ENCODE data around the gene EPHB4. TPM values are rescaled to one million over a fixed set of nuclear protein-coding genes. Genes with fewer than 3 reads are reported as not detected.

The EPHB4 gene
- total and polyA plus RNA-seq, 10 of the 15 experiments (the other 5 are each of a cell fraction or from before 2014, with no cell fraction given): 0.32 to 0.85 (median 0.48) TPM; not detected in 4

- Histone ChIP-seq H3K4me3 (no peak overlapping the region), H3K36me3 (ENCODE audit: control insufficient read depth in 2 of 2, insufficient read depth in 2 of 2, low read length in 1 of 2) (no peaks in the 10 kb centered on the region), H3K79me2 (ENCODE audit: control insufficient read depth, insufficient read depth, low read length) (no peaks in the 10 kb centered on the region), H4K20me1 (ENCODE audit: control insufficient read depth, insufficient read depth) (no peaks in the 10 kb centered on the region), H3K27ac (ENCODE audit: control insufficient read depth, insufficient read depth) (no peak overlapping the region), H3K4me2 (ENCODE audit: control insufficient read depth, insufficient read depth) (no peak overlapping the region), H3K9ac (ENCODE audit: control insufficient read depth, insufficient read depth, low read length) (no peak overlapping the region), H3K9me3 (replicated peaks; ENCODE audit: control insufficient read depth, insufficient read depth, low read length) (no peaks in the 10 kb centered on the region; the same call in 2 of the 3 replicates), H2AFZ (ENCODE audit: control insufficient read depth, low read depth, low read length) (no peak overlapping the region), H3K27me3 (replicated peaks in 1 of 2; ENCODE audit: control insufficient read depth in 2 of 2, insufficient read depth in 2 of 2, low read length in 1 of 2) (no peaks in the 10 kb centered on the region), H3K4me1 (ENCODE audit: control insufficient read depth, insufficient read depth, low read length) (no peaks in the 10 kb centered on the region)
- no peak for FAIRE-seq
- ChIA-PET SMC1A (ENCODE audit: uncharacterized antibody, unreplicated experiment) (no interaction called here), RAD21 (ENCODE audit: unreplicated experiment) (no interaction called here), POLR2A (interaction anchor here (0.7 kb wide), 1 partner anchor 297 kb away, joined by 6 read pairs; no protein-coding TSS in a partner anchor), CTCF (no interaction called here)
- no TSS peak for BruUV-seq (replicated peaks)
- intact Hi-C loops (cut with micrococcal nuclease; ENCODE audit: unreplicated experiment): no loop called here
- no peak for TF ChIP-seq BMI1 (IDR thresholded peaks at IDR 0.05; ENCODE audit: borderline replicate concordance)
- in situ Hi-C loops (cut with MboI): no loop called here
- DNase-seq (ENCODE audit: low read depth, low spot score): no peak
- ATAC-seq: no peak
- 31% methylated on average over 7 of the region's 7 CpGs for WGBS (ENCODE audit: insufficient coverage, insufficient replicate concordance, low lambda C conversion rate, missing lambda C conversion rate)
These were observed 46.1 kb downstream of the EPHB4 start for GRCh38 chr7:100781255-100781654.

DNA sequence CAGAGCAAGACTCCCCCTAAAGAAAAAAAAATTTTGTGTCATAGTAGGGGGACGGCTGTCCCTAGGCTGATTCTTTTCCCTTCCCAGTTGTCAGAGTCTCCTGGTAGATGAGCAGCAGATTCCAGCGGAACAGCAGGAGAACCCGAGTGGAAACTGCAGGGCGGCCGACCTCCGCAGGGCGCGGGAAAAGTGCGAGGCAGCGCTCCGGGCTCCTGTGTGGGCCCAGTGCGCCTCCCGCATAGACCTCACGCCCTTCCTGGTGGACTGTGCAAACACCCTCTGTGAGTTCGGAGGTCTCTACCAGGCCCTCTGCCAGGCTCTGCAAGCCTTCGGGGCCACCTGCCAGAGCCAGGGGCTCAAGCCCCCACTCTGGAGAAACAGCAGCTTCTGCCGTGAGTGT, 48.0 kb downstream of the EPHB4 start:
- intact Hi-C loops (cut with micrococcal nuclease; ENCODE audit: unreplicated experiment): no loop called here

More for the DNA sequence above, 48.0 kb downstream of the EPHB4 start:
- FAIRE-seq (no peak), DNase-seq (ENCODE audit: low read depth, low spot score) (no peak), ATAC-seq (no peak)
- Histone ChIP-seq H3K9me3 (replicated peaks; ENCODE audit: control insufficient read depth, insufficient read depth, low read length) (no peaks in the 10 kb centered on the region), H2AFZ (ENCODE audit: control insufficient read depth, low read depth, low read length) (no peak overlapping the region), H3K79me2 (ENCODE audit: control insufficient read depth, insufficient read depth, low read length) (no peaks in the 10 kb centered on the region), H4K20me1 (ENCODE audit: control insufficient read depth, insufficient read depth) (no peaks in the 10 kb centered on the region), H3K4me1 (ENCODE audit: control insufficient read depth, insufficient read depth, low read length) (no peaks in the 10 kb centered on the region), H3K9ac (ENCODE audit: control insufficient read depth, insufficient read depth, low read length) (no peak overlapping the region), H3K36me3 (ENCODE audit: control insufficient read depth in 2 of 2, insufficient read depth in 2 of 2, low read length in 1 of 2) (no peaks in the 10 kb centered on the region), H3K27me3 (replicated peaks in 1 of 2; ENCODE audit: control insufficient read depth in 2 of 2, insufficient read depth in 2 of 2, low read length in 1 of 2) (no peaks in the 10 kb centered on the region; a peak in 1 of 4 replicates), H3K27ac (ENCODE audit: control insufficient read depth, insufficient read depth) (no peak overlapping the region), H3K4me3 (no peak overlapping the region), H3K4me2 (ENCODE audit: control insufficient read depth, insufficient read depth) (no peak overlapping the region)
- TF ChIP-seq BACH1 (IDR thresholded peaks at IDR 0.05; ENCODE audit: borderline replicate concordance) (no peak), ZBED1 (IDR thresholded peaks at IDR 0.05; ENCODE audit: borderline replicate concordance) (no peak), CEBPB (IDR thresholded peaks at IDR 0.05; ENCODE audit: borderline replicate concordance in 1 of 2, low read depth in 2 of 2, low read length in 2 of 2) (no peak), NR2C1 (IDR thresholded peaks at IDR 0.05) (no peak), SMAD5 (IDR thresholded peaks at IDR 0.05; ENCODE audit: low read depth) (no peak), ESRRA (IDR thresholded peaks at IDR 0.05; ENCODE audit: low read length) (no peak), BCLAF1 (IDR thresholded peaks at IDR 0.05) (no peak), EP300 (IDR thresholded peaks at IDR 0.05; ENCODE audit: borderline replicate concordance in 1 of 2, control insufficient read depth in 1 of 2, low read depth in 2 of 2, low read length in 2 of 2) (no peak), PML (IDR thresholded peaks at IDR 0.05; ENCODE audit: low read length) (no peak), PBX3 (IDR thresholded peaks at IDR 0.05; ENCODE audit: insufficient replicate concordance, low read depth, low read length) (no peak), CHD4 (IDR thresholded peaks at IDR 0.05) (no peak), EED (IDR thresholded peaks at IDR 0.05; ENCODE audit: low read depth) (no peak), CHD1 (IDR thresholded peaks at IDR 0.05; ENCODE audit: low read depth, low read length) (no peak)
- CTCF ChIA-PET: interaction anchor here (0.6 kb wide), 1 partner anchor 1949 kb away, joined by 3 read pairs; no protein-coding TSS in a partner anchor
- POLR2A ChIA-PET: interaction anchor here (0.7 kb wide), 1 partner anchor 24 kb away, joined by 4 read pairs; no protein-coding TSS in a partner anchor
- SMC1A ChIA-PET (ENCODE audit: uncharacterized antibody, unreplicated experiment): no interaction called here
- RAD21 ChIA-PET (ENCODE audit: unreplicated experiment): no interaction called here
- in situ Hi-C loops (cut with MboI): no loop called here
- no TSS peak for BruUV-seq (replicated peaks)
- WGBS (ENCODE audit: insufficient coverage, insufficient replicate concordance, low lambda C conversion rate, missing lambda C conversion rate): 62% methylated on average over 14 of the region's 17 CpGs
